Nephron (organoid): ENCODE measurements around the gene FILIP1L.

ENCODE experiments used
- H3K27ac Mint-ChIP-seq, 3 experiments: 2 replicates each; pipeline ENCODE4 v1.8.0; 2020; ENCODE audit warnings: mixed read lengths in 3 of 3, mild to moderate bottlenecking in 2 of 3, moderate library complexity in 1 of 3
- H3K27me3 Mint-ChIP-seq: 2 replicates; pipeline ENCODE4 v1.8.0; 2021; ENCODE audit warnings: low read depth, mild to moderate bottlenecking, moderate library complexity, mixed read lengths
- H3K36me3 Mint-ChIP-seq: 2 replicates; pipeline ENCODE4 v1.8.0; 2020; ENCODE audit warnings: low read depth, mixed read lengths
- H3K4me1 Mint-ChIP-seq: 2 replicates; pipeline ENCODE4 v1.8.0; 2020; ENCODE audit warnings: mixed read lengths
- H3K4me3 Mint-ChIP-seq, 3 experiments: 2 replicates each; pipeline ENCODE4 v1.8.0; 2020; ENCODE audit warnings: mild to moderate bottlenecking in 3 of 3, mixed read lengths in 3 of 3, moderate library complexity in 2 of 3
- H3K9me3 Mint-ChIP-seq: 2 replicates; pipeline ENCODE4 v1.8.0; 2020; ENCODE audit warnings: mixed read lengths
- CTCF ChIP-seq, 3 experiments: fragments of 200-600 bp; sonication (generic); IDR thresholded peaks; one replicate each; pipeline ENCODE4 v1.5.0; 2021; ENCODE audit warnings: antibody characterized with exemption in 3 of 3; ENCODE audit not compliant: unreplicated experiment in 3 of 3

Gene FILIP1L

GRCh38 chr3:100090669-100091005, 23.7 kb downstream of the FILIP1L start:
- Mint-ChIP-seq H3K4me3 (no peak overlapping the region), H3K27me3 (no peaks in the 10 kb centered on the region), H3K36me3 (no peaks in the 10 kb centered on the region), H3K9me3 (no peaks in the 10 kb centered on the region), H3K4me1 (peaks cover 25% of the 10 kb centered on the region), H3K27ac (peak overlapping the region in 1 of 3 experiments; percentile 38)
- no peak for TF ChIP-seq CTCF (IDR thresholded peaks at IDR 0.05; ENCODE audit: unreplicated experiment in 3 of 3)

GRCh38 chr3:100089812-100090668, 24.3 kb downstream of the FILIP1L start:
- Mint-ChIP-seq H3K27ac (peak overlapping the region; percentile 25 to 54 (median 38)), H3K4me1 (peaks cover 29% of the 10 kb centered on the region), H3K4me3 (no peak overlapping the region), H3K27me3 (no peaks in the 10 kb centered on the region), H3K36me3 (no peaks in the 10 kb centered on the region), H3K9me3 (no peaks in the 10 kb centered on the region)
- peak; percentile 14 to 21 (median 16) for TF ChIP-seq CTCF (IDR thresholded peaks at IDR 0.05; ENCODE audit: unreplicated experiment in 3 of 3)

- no peaks in the 10 kb centered on the region for H3K27me3 Mint-ChIP-seq
These were observed 25.4 kb downstream of the FILIP1L start for GRCh38 chr3:100088735-100089368.

GRCh38 chr3:100087198-100087597, 27.1 kb downstream of the FILIP1L start:
- Mint-ChIP-seq H3K27me3 (no peaks in the 10 kb centered on the region), H3K9me3 (no peaks in the 10 kb centered on the region), H3K4me1 (peaks cover 29% of the 10 kb centered on the region), H3K27ac (peak overlapping the region in 2 of 3 experiments; percentile 4 to 21), H3K36me3 (no peaks in the 10 kb centered on the region), H3K4me3 (no peak overlapping the region)
- no peak for TF ChIP-seq CTCF (IDR thresholded peaks at IDR 0.05; ENCODE audit: unreplicated experiment in 3 of 3)

More at GRCh38 chr3:100088735-100089368, 25.4 kb downstream of the FILIP1L start:
- Mint-ChIP-seq H3K36me3 (no peaks in the 10 kb centered on the region), H3K27ac (peak overlapping the region in 1 of 3 experiments; percentile 25), H3K9me3 (no peaks in the 10 kb centered on the region), H3K4me3 (no peak overlapping the region), H3K4me1 (peaks cover 29% of the 10 kb centered on the region)
- TF ChIP-seq CTCF (IDR thresholded peaks at IDR 0.05; ENCODE audit: unreplicated experiment in 3 of 3): no peak

GRCh38 chr3:100086401-100086800, 27.9 kb downstream of the FILIP1L start:
- H3K36me3 Mint-ChIP-seq: no peaks in the 10 kb centered on the region
- H3K4me3 Mint-ChIP-seq: no peak overlapping the region

More at GRCh38 chr3:100086401-100086800, 27.9 kb downstream of the FILIP1L start:
- peak overlapping the region in 2 of 3 experiments; percentile 4 to 21 for H3K27ac Mint-ChIP-seq
- no peaks in the 10 kb centered on the region for H3K27me3 Mint-ChIP-seq
- H3K4me1 Mint-ChIP-seq: peaks cover 28% of the 10 kb centered on the region
- no peak for TF ChIP-seq CTCF (IDR thresholded peaks at IDR 0.05; ENCODE audit: unreplicated experiment in 3 of 3)
- no peaks in the 10 kb centered on the region for H3K9me3 Mint-ChIP-seq
